Neural crest cell (in vitro differentiated cells): Measurements from ENCODE around the gene MRPS10. TPM values are rescaled to one million over a fixed set of nuclear protein-coding genes. Genes with fewer than 3 reads are reported as not detected.

Experiments
- DNase-seq: peaks from one replicate; pipeline ENCODE4 v3.0.0; 2021; ENCODE audit warnings: low read depth, mixed read lengths, low spot score
- H3K27ac Mint-ChIP-seq: one replicate; pipeline ENCODE4 v1.8.0; 2021; ENCODE audit warnings: mild to moderate bottlenecking, mixed read lengths; ENCODE audit not compliant: unreplicated experiment
- H3K27me3 Mint-ChIP-seq: 2 replicates; pipeline ENCODE4 v1.8.0; 2021; ENCODE audit warnings: low read depth, mild to moderate bottlenecking, mixed read lengths
- H3K36me3 Mint-ChIP-seq: 2 replicates; pipeline ENCODE4 v1.8.0; 2021; ENCODE audit warnings: low read depth, mild to moderate bottlenecking, mixed read lengths
- H3K4me1 Mint-ChIP-seq: 2 replicates; pipeline ENCODE4 v1.8.0; 2021; ENCODE audit warnings: mixed read lengths
- H3K4me3 Mint-ChIP-seq: one replicate; pipeline ENCODE4 v1.8.0; 2021; ENCODE audit warnings: mild to moderate bottlenecking, mixed read lengths
- H3K9me3 Mint-ChIP-seq: 2 replicates; pipeline ENCODE4 v1.8.0; 2021; ENCODE audit warnings: mixed read lengths
- total RNA-seq: library from RNA; stranded (reverse); gene quantifications from 2 replicates; pipeline ENCODE4 v1.2.1, GENCODE V29; 2021
- TF ChIP-seq, protein P1 (sequence below): fragments of 200-600 bp; sonication (generic); conservative IDR thresholded peaks from 2 replicates; pipeline ENCODE4 v1.5.0; 2021; ENCODE audit warnings: antibody characterized with exemption, mild to moderate bottlenecking

MRPS10 gene
- total RNA-seq, 1 donor from 2014 or later, result 29.0 TPM

DNA sequence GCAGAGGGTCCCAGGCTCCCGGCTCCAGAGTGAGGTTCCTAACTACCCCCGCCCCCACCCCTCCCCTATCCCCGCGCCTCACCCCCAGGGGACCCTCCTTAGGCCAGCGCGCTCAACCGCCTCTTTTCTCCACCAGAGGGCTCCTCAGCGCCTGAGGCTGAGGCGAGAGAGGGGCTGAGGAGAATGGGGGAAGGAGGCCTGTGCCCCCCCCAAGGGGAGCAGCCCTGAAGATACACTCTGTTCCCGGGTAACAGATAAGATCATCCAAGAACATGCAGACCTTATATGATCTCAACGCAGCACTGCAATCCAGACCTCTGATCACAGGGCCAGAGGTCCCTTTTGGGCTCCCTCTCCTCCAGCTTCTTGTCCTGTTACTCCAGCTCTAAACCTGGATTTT lies 43.3 kb upstream of the MRPS10 start:
- H3K4me3 Mint-ChIP-seq, result no peak overlapping the region
- peak; percentile 26 for DNase-seq
- H3K27ac Mint-ChIP-seq, result no peak overlapping the region
- H3K27me3 Mint-ChIP-seq, result no peaks in the 10 kb centered on the region
- peaks cover 25% of the 10 kb centered on the region for H3K4me1 Mint-ChIP-seq
- H3K36me3 Mint-ChIP-seq, result peaks cover 3% of the 10 kb centered on the region
- TF ChIP-seq, protein P1, sequence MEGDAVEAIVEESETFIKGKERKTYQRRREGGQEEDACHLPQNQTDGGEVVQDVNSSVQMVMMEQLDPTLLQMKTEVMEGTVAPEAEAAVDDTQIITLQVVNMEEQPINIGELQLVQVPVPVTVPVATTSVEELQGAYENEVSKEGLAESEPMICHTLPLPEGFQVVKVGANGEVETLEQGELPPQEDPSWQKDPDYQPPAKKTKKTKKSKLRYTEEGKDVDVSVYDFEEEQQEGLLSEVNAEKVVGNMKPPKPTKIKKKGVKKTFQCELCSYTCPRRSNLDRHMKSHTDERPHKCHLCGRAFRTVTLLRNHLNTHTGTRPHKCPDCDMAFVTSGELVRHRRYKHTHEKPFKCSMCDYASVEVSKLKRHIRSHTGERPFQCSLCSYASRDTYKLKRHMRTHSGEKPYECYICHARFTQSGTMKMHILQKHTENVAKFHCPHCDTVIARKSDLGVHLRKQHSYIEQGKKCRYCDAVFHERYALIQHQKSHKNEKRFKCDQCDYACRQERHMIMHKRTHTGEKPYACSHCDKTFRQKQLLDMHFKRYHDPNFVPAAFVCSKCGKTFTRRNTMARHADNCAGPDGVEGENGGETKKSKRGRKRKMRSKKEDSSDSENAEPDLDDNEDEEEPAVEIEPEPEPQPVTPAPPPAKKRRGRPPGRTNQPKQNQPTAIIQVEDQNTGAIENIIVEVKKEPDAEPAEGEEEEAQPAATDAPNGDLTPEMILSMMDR, result peak; percentile 64
- no peaks in the 10 kb centered on the region for H3K9me3 Mint-ChIP-seq

DNA sequence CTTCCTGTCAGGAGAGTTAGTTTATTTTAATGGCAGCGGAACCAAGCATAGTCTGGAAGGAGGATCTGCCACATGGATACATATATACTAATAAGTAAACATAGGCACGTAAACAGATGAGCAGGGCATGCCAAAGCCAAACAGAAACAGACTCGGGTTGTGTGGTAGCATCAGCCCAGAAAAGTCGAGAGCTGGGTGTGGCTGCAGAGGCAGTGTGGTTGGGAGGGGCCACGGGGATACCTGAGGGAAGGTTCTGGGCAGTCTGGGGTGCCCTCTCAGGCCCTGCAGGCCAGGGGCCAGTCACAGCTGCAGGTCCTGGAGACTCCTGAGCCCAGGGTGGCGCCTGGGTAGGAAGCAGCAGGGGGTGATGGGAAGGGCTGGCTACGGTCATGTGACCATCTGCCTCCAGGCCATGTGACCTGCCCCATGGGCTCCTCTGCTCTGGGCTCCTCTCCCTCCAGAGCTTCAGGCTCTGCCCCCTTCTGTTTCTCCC lies 42.8 kb upstream of the MRPS10 start:
- no peak for DNase-seq
- Mint-ChIP-seq H3K36me3 (peaks cover 4% of the 10 kb centered on the region), H3K27me3 (no peaks in the 10 kb centered on the region), H3K27ac (no peak overlapping the region), H3K9me3 (no peaks in the 10 kb centered on the region), H3K4me1 (peaks cover 25% of the 10 kb centered on the region), H3K4me3 (no peak overlapping the region)
- TF ChIP-seq, protein P1, result no peak

DNA sequence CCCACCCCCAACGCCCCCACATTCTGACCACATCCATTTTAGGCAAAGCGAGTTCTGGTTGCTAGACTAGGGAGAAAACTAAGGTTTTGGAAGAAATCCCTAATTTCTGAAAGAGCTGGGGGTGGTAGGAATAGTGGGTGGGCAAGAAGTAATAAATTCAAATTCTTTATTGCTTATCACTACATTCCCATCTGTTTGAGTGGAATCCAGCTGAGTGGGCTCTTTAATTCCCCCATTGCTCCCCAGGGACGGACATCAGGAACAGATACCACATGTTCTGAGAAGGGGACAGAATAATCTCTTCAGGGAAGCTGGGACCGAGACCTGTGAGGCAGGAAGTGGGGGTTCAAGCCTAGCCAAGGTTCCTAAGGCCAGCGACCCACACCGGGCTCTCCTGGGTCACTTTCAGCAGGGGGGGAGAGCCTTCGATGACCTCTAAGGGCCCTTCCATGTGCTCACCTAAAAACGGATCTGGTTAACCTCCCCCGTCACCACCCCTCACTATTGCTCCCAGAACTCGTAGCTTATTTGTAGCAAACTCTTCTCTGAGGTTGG lies 42.3 kb upstream of the MRPS10 start:
- no peak overlapping the region for H3K27ac Mint-ChIP-seq
- H3K27me3 Mint-ChIP-seq, result no peaks in the 10 kb centered on the region

DNA sequence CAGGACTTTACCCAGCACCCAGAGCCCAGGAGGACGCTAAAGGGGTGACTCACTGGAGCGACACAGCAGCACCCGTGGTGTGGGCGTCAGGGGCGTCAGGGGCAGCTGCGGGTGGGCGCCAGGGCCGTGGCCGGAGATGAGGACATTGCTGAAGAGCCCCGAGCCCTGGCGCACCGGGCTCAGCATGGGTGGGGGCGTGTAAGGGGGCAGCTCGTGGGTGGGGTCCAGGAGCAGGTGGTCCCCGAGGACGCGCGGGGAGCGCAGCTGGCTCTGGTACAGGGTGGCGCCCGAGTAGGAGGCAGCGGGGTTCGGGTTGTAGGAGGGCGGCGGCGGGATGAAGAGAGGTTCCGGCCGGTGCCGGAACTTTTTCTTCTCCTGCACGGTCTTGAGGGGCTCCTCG lies 41.6 kb upstream of the MRPS10 start:
- Mint-ChIP-seq H3K27me3 (no peaks in the 10 kb centered on the region), H3K4me1 (peaks cover 25% of the 10 kb centered on the region), H3K36me3 (peaks cover 4% of the 10 kb centered on the region), H3K27ac (no peak overlapping the region), H3K9me3 (no peaks in the 10 kb centered on the region), H3K4me3 (no peak overlapping the region)
- TF ChIP-seq, protein P1, result no peak
- DNase-seq, result no peak

More for the DNA sequence above, 42.3 kb upstream of the MRPS10 start:
- Mint-ChIP-seq H3K9me3 (no peaks in the 10 kb centered on the region), H3K4me1 (peaks cover 25% of the 10 kb centered on the region), H3K36me3 (peaks cover 4% of the 10 kb centered on the region), H3K4me3 (no peak overlapping the region)
- TF ChIP-seq, protein P1, result no peak
- DNase-seq, result no peak

DNA sequence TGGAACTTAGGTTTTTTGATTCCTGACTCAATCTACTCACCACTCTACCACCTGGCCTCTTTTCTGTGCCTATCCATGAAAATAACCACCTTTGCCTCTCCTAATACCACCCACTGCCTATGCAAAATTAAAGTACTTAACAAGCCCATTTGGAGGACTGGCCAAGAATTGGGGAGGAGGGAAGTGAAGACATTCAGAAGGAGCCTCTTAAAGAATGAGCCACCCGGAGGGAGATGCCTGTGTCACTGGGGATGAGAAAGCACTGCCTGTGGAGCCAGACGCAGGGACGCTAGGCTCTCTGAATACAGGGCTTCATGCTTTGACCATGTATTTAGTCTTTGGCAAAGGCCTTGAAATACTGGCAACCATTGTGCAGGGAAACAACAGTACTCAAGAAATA lies 40.0 kb upstream of the MRPS10 start:
- Mint-ChIP-seq H3K9me3 (no peaks in the 10 kb centered on the region), H3K4me3 (no peak overlapping the region), H3K27ac (no peak overlapping the region), H3K27me3 (no peaks in the 10 kb centered on the region), H3K4me1 (peaks cover 14% of the 10 kb centered on the region), H3K36me3 (peaks cover 4% of the 10 kb centered on the region)
- TF ChIP-seq, protein P1, result no peak
- DNase-seq, result no peak
